ENCODE results near the gene THAP10.

- no peak for TF ChIP-seq CTCF (IDR thresholded peaks at IDR 0.05)
- TF ChIP-seq POLR2A (IDR thresholded peaks at IDR 0.05): no peak
- no peak for TF ChIP-seq EP300 (IDR thresholded peaks at IDR 0.05)
Measured at GRCh38 chr15:70935631-70936030, 43.4 kb upstream of the THAP10 start.

Measured in upper lobe of left lung (tissue), 4 donors.